Esophagus (tissue), 2 donors: ENCODE data around the gene ZNF227. TPM values are rescaled to one million over a fixed set of nuclear protein-coding genes. Genes with fewer than 3 reads are reported as not detected.
"Not testable (repeated sequence)": the region's sequence is repeated elsewhere in the genome, so short reads cannot be mapped to it uniquely, and the experiment has no call there.

Experiments
- H3K27ac ChIP-seq, 2 donors: one replicate each; pipeline ENCODE4 v1.5.1; 2013; ENCODE audit warnings: low read depth in 2 of 2, mild to moderate bottlenecking in 2 of 2, inconsistent platforms in 1 of 2, low read length in 1 of 2, moderate library complexity in 1 of 2
- H3K27me3 ChIP-seq, 2 donors: one replicate each; pipeline ENCODE4 v1.6.1; 2013; ENCODE audit warnings: low read length in 2 of 2, control low read depth in 1 of 2, mild to moderate bottlenecking in 1 of 2; ENCODE audit not compliant: insufficient read depth in 2 of 2, control insufficient read depth in 1 of 2
- H3K36me3 ChIP-seq, 2 donors: one replicate each; pipeline ENCODE4 v1.6.1; 2013; ENCODE audit warnings: low read length in 1 of 2; ENCODE audit not compliant: control insufficient read depth in 2 of 2, insufficient read depth in 2 of 2
- H3K4me1 ChIP-seq, 2 donors: one replicate each; pipeline ENCODE4 v1.6.1; 2013; ENCODE audit warnings: low read length in 1 of 2; ENCODE audit not compliant: control insufficient read depth in 2 of 2, insufficient read depth in 2 of 2
- H3K4me3 ChIP-seq, 2 donors: one replicate each; pipeline ENCODE4 v1.5.1; 2013; ENCODE audit warnings: low read length in 2 of 2, mild to moderate bottlenecking in 2 of 2, low read depth in 1 of 2, moderate library complexity in 1 of 2
- H3K9me3 ChIP-seq, 2 donors: one replicate each; pipeline ENCODE4 v1.6.1; 2013; ENCODE audit warnings: mild to moderate bottlenecking in 2 of 2, low read depth in 1 of 2, low read length in 1 of 2, moderate library complexity in 1 of 2; ENCODE audit not compliant: control insufficient read depth in 2 of 2, insufficient read depth in 1 of 2
- WGBS, 2 donors: extraction: QIAGEN DNeasy Blood & Tissue Kit; methylation state at CpG; one replicate each; pipeline ENCODE4 v1.1.7; 2013; 5-methylcytosine and 5-hydroxymethylcytosine counted together
- polyA plus RNA-seq, 2 donors: library from polyadenylated mRNA; stranded (reverse); fragments of 200-250 nt; gene quantifications; one replicate each; pipeline ENCODE4 v1.2.3, GENCODE V29; 2013
- donor health status: healthy with polysubstance abuse.
- donor health status: Bipolar disorder and iron deficiency.

The ZNF227 gene
- polyA plus RNA-seq, 2 donors: 2.2 to 3.0 TPM

- H3K27ac ChIP-seq, H3K36me3 ChIP-seq, H3K9me3 ChIP-seq, H3K4me1 ChIP-seq, H3K4me3 ChIP-seq, H3K27me3 ChIP-seq: not testable (repeated sequence)
- 96 to 100% methylated on average over 2 to 3 of the region's 3 CpGs for WGBS, 2 donors
Measured at GRCh38 chr19:44221291-44221690, 9.0 kb downstream of the ZNF227 start.

- Histone ChIP-seq H3K9me3 (peaks cover 2 to 13% of the 10 kb centered on the region in 2 donors), H3K27me3 (no peaks in the 10 kb centered on the region), H3K36me3 (peaks cover 14 to 19% of the 10 kb centered on the region in 2 donors), H3K27ac (no peak overlapping the region), H3K4me1 (no peaks in the 10 kb centered on the region), H3K4me3 (no peak overlapping the region)
- 92 to 97% methylated on average over 3 of the region's 3 CpGs for WGBS, 2 donors
Measured at GRCh38 chr19:44228318-44228717, 16.0 kb downstream of the ZNF227 start.

- Histone ChIP-seq H3K27me3 (no peaks in the 10 kb centered on the region), H3K36me3 (peaks cover 34 to 35% of the 10 kb centered on the region in 2 donors), H3K4me3 (no peak overlapping the region), H3K27ac (no peak overlapping the region), H3K4me1 (no peaks in the 10 kb centered on the region), H3K9me3 (peaks cover 7 to 26% of the 10 kb centered on the region in 2 donors)
- 97 to 100% methylated on average over 3 of the region's 3 CpGs for WGBS, 2 donors
Measured at GRCh38 chr19:44232867-44233266, 20.5 kb downstream of the ZNF227 start.

- Histone ChIP-seq H3K27me3 (no peaks in the 10 kb centered on the region), H3K4me1 (no peaks in the 10 kb centered on the region), H3K4me3 (no peak overlapping the region), H3K9me3 (peaks cover 6 to 24% of the 10 kb centered on the region in 2 donors), H3K27ac (no peak overlapping the region), H3K36me3 (peaks cover 18 to 22% of the 10 kb centered on the region in 2 donors)
- 98% methylated on average over 8 of the region's 8 CpGs for WGBS, 2 donors
Measured at GRCh38 chr19:44236384-44236783, 24.1 kb downstream of the ZNF227 start.

GRCh38 chr19:44252332-44252731 is 40.0 kb downstream of the ZNF227 start:
- 90 to 95% methylated on average over 2 of the region's 2 CpGs for WGBS, 2 donors

GRCh38 chr19:44253392-44253791 is 41.1 kb downstream of the ZNF227 start:
- not testable (repeated sequence) for H3K27me3 ChIP-seq, H3K9me3 ChIP-seq, H3K4me3 ChIP-seq, H3K27ac ChIP-seq, H3K4me1 ChIP-seq, H3K36me3 ChIP-seq
- 91 to 92% methylated on average over 2 of the region's 2 CpGs for WGBS, 2 donors

More at GRCh38 chr19:44252332-44252731, 40.0 kb downstream of the ZNF227 start:
- H3K27me3 ChIP-seq, H3K9me3 ChIP-seq, H3K36me3 ChIP-seq, H3K4me3 ChIP-seq, H3K27ac ChIP-seq, H3K4me1 ChIP-seq: not testable (repeated sequence)

GRCh38 chr19:44254496-44254895 is 42.2 kb downstream of the ZNF227 start:
- no peaks in the 10 kb centered on the region for H3K27me3 ChIP-seq
- no peaks in the 10 kb centered on the region for H3K4me1 ChIP-seq
- H3K4me3 ChIP-seq: no peak overlapping the region
- no peaks in the 10 kb centered on the region for H3K36me3 ChIP-seq
- WGBS, 2 donors: 73% methylated on average over 2 of the region's 2 CpGs
- no peak overlapping the region for H3K27ac ChIP-seq
- H3K9me3 ChIP-seq: peaks cover 0 to 2% of the 10 kb centered on the region in 2 donors

GRCh38 chr19:44255705-44256411 is 43.5 kb downstream of the ZNF227 start:
- Histone ChIP-seq H3K27me3 (no peaks in the 10 kb centered on the region), H3K4me3 (no peak overlapping the region), H3K36me3 (no peaks in the 10 kb centered on the region), H3K27ac (no peak overlapping the region), H3K4me1 (no peaks in the 10 kb centered on the region), H3K9me3 (peaks cover 5 to 7% of the 10 kb centered on the region in 2 donors)

- WGBS, 2 donors: 92 to 96% methylated on average over 1 of the region's 1 CpG
- H3K4me1 ChIP-seq: no peaks in the 10 kb centered on the region
- no peak overlapping the region for H3K4me3 ChIP-seq
- H3K36me3 ChIP-seq: no peaks in the 10 kb centered on the region
- no peaks in the 10 kb centered on the region for H3K27me3 ChIP-seq
- H3K27ac ChIP-seq: no peak overlapping the region
- H3K9me3 ChIP-seq: peaks cover 5 to 12% of the 10 kb centered on the region in 2 donors
Measured at GRCh38 chr19:44258136-44258535, 45.8 kb downstream of the ZNF227 start.

GRCh38 chr19:44258835-44259413 is 46.6 kb downstream of the ZNF227 start:
- 93 to 98% methylated on average over 2 of the region's 2 CpGs for whole genome bisulfite sequencing, 2 donors
- H3K27ac ChIP-seq: no peak overlapping the region
- H3K9me3 ChIP-seq: peaks cover 5 to 12% of the 10 kb centered on the region in 2 donors
- no peaks in the 10 kb centered on the region for H3K36me3 ChIP-seq
- no peak overlapping the region for H3K4me3 ChIP-seq
- no peaks in the 10 kb centered on the region for H3K27me3 ChIP-seq
- no peaks in the 10 kb centered on the region for H3K4me1 ChIP-seq
